ENCODE results near the gene TESMIN. TPM values are rescaled to one million over a fixed set of nuclear protein-coding genes. Genes with fewer than 3 reads are reported as not detected.

Gene TESMIN
- total RNA-seq, 2 experiments from 2014 or later: 3.4 to 4.9 TPM

GRCh38 chr11:68776442-68777235 lies 25.3 kb upstream of the TESMIN start:
- H3K9me3 Mint-ChIP-seq: no peaks in the 10 kb centered on the region
- peaks cover 23% of the 10 kb centered on the region for H3K36me3 Mint-ChIP-seq (ENCODE audit: low read depth)
- H3K27me3 Mint-ChIP-seq: no peaks in the 10 kb centered on the region
- TF ChIP-seq, protein P1, sequence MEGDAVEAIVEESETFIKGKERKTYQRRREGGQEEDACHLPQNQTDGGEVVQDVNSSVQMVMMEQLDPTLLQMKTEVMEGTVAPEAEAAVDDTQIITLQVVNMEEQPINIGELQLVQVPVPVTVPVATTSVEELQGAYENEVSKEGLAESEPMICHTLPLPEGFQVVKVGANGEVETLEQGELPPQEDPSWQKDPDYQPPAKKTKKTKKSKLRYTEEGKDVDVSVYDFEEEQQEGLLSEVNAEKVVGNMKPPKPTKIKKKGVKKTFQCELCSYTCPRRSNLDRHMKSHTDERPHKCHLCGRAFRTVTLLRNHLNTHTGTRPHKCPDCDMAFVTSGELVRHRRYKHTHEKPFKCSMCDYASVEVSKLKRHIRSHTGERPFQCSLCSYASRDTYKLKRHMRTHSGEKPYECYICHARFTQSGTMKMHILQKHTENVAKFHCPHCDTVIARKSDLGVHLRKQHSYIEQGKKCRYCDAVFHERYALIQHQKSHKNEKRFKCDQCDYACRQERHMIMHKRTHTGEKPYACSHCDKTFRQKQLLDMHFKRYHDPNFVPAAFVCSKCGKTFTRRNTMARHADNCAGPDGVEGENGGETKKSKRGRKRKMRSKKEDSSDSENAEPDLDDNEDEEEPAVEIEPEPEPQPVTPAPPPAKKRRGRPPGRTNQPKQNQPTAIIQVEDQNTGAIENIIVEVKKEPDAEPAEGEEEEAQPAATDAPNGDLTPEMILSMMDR (IDR thresholded peaks at IDR 0.05): no peak
- H3K4me3 Mint-ChIP-seq: no peak overlapping the region
- H3K27ac Mint-ChIP-seq: no peak overlapping the region
- no peak for ATAC-seq
- ChIA-PET CTCF (no interaction called here), POLR2A (no interaction called here)
- DNase-seq: no peak
- intact Hi-C loops (cut with micrococcal nuclease): no loop called here
- H3K4me1 Mint-ChIP-seq (ENCODE audit: low read depth): peaks cover 4% of the 10 kb centered on the region

DNA sequence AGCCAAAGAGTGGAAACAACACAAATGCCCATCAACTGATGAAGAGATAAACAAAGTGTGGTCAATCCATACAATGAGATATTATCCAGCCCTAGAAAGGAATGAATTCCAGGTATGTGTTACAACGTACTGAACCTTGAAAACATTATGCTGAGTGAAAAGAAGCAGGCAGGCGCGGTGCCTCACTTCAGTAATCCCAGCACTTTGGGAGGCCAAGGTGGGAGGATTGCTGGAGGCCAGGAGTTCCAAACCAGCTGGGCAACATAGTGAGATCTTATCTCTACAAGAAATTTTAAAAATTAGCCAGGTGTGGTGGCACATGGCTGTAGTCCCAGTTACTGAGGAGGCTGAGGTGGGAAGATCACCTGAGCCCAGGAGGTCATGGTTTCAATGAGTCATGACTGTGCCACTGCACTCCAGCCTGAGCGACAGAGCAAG lies 24.6 kb upstream of the TESMIN start:
- no peaks in the 10 kb centered on the region for H3K9me3 Mint-ChIP-seq
- CTCF ChIA-PET: no interaction called here
- H3K27ac Mint-ChIP-seq: no peak overlapping the region
- no peak for DNase-seq
- intact Hi-C loops (cut with micrococcal nuclease): no loop called here
- TF ChIP-seq, protein P1 (IDR thresholded peaks at IDR 0.05): no peak
- H3K27me3 Mint-ChIP-seq: no peaks in the 10 kb centered on the region
- no peak overlapping the region for H3K4me3 Mint-ChIP-seq
- H3K36me3 Mint-ChIP-seq (ENCODE audit: low read depth): peaks cover 20% of the 10 kb centered on the region
- peaks cover 4% of the 10 kb centered on the region for H3K4me1 Mint-ChIP-seq (ENCODE audit: low read depth)
- ATAC-seq: no peak
- POLR2A ChIA-PET: no interaction called here

DNA sequence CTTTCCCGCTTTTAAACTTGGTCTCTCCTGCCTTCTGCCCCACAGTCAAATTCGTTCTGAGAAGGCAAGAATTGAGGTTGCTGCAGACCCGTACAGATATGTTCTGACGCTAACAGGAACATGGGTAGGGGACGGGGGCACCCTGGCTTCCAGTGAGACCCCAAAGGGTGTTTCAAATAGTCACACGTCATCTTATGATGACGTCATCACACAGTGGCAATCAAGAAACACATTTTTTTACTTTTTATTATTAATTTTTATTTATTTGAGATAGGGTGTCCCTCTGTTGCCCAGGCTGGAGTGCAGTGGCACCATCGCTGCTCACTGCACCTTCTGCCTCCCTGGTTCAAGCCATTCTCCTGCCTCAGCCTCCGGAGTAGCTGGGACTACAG lies 22.9 kb upstream of the TESMIN start:
- ATAC-seq (no peak), DNase-seq (no peak)
- Mint-ChIP-seq H3K9me3 (no peaks in the 10 kb centered on the region), H3K36me3 (ENCODE audit: low read depth) (peaks cover 17% of the 10 kb centered on the region), H3K27me3 (no peaks in the 10 kb centered on the region), H3K27ac (no peak overlapping the region), H3K4me1 (ENCODE audit: low read depth) (peaks cover 4% of the 10 kb centered on the region), H3K4me3 (no peak overlapping the region)
- TF ChIP-seq, protein P1 (IDR thresholded peaks at IDR 0.05): no peak
- intact Hi-C loops (cut with micrococcal nuclease): no loop called here
- ChIA-PET CTCF (no interaction called here), POLR2A (no interaction called here)

DNA sequence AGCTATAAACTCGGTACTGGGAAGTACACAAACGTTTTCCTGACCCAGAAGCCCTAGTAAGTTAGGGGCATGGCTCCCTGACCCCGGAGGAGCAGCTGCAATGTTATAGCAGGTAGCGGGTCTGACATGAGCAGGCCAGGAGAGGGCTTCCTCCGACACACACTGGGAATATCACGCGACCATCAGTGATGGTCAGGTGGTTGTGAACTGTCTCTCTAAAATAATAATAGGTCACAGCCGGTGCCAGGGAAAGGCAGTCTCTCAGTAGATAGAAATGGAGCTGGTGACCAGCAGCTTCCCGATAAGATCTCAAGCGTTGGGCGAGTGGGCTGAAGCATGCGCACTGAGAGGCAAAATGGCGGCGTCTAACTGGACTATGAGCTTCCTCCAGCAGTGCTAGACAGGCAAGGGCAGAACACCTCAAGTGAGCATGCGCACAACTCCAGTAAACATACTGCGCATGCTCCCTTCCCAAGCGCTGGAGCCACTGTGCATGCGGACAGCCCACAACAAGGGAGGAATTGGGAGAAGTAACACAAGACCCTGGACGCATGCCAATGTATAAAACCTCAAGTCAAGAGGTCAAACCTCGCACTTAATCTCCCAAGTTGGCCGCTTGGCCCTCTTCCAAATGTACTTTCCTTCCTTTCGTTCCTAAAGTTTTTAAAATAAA lies 22.3 kb upstream of the TESMIN start:
- POLR2A ChIA-PET: no interaction called here
- Mint-ChIP-seq H3K4me3 (no peak overlapping the region), H3K36me3 (ENCODE audit: low read depth) (peaks cover 16% of the 10 kb centered on the region), H3K9me3 (no peaks in the 10 kb centered on the region), H3K4me1 (ENCODE audit: low read depth) (peaks cover 4% of the 10 kb centered on the region), H3K27me3 (no peaks in the 10 kb centered on the region), H3K27ac (no peak overlapping the region)
- intact Hi-C loops (cut with micrococcal nuclease): no loop called here
- DNase-seq: no peak
- no peak for ATAC-seq
- TF ChIP-seq, protein P1 (IDR thresholded peaks at IDR 0.05): no peak
- CTCF ChIA-PET: no interaction called here

GRCh38 chr11:68772936-68773335 lies 21.6 kb upstream of the TESMIN start:
- TF ChIP-seq, protein P1 (IDR thresholded peaks at IDR 0.05): no peak
- intact Hi-C loops (cut with micrococcal nuclease): no loop called here
- Mint-ChIP-seq H3K36me3 (ENCODE audit: low read depth) (peaks cover 13% of the 10 kb centered on the region), H3K4me1 (ENCODE audit: low read depth) (peaks cover 4% of the 10 kb centered on the region), H3K4me3 (no peak overlapping the region), H3K27ac (no peak overlapping the region), H3K9me3 (no peaks in the 10 kb centered on the region), H3K27me3 (no peaks in the 10 kb centered on the region)
- DNase-seq: no peak
- ATAC-seq: no peak
- POLR2A ChIA-PET: no interaction called here
- CTCF ChIA-PET: no interaction called here
